HG03103 (cell line): ENCODE measurements around the gene FTH1.

ENCODE experiments used
- ATAC-seq: cut with Tn5 transposase; IDR thresholded peaks from one replicate; pipeline ENCODE4 v1.9.1; 2021; ENCODE audit warnings: low read depth; ENCODE audit not compliant: unreplicated experiment

The FTH1 gene

GRCh38 chr11:61918938-61919704, 48.3 kb downstream of the FTH1 start:
- ATAC-seq = no peak

GRCh38 chr11:61918251-61918937, 49.0 kb downstream of the FTH1 start:
- no peak for ATAC-seq

GRCh38 chr11:61917334-61918109, 49.9 kb downstream of the FTH1 start, which contains the start of gene RAB3IL1:
RAB3IL1 (minus strand) TSS chr11:61917566; CDS start chr11:61917367, 199 bp downstream.
- no peak for ATAC-seq

- no peak for ATAC-seq
Observed at GRCh38 chr11:61916737-61917333, 50.6 kb downstream of the FTH1 start.

DNA sequence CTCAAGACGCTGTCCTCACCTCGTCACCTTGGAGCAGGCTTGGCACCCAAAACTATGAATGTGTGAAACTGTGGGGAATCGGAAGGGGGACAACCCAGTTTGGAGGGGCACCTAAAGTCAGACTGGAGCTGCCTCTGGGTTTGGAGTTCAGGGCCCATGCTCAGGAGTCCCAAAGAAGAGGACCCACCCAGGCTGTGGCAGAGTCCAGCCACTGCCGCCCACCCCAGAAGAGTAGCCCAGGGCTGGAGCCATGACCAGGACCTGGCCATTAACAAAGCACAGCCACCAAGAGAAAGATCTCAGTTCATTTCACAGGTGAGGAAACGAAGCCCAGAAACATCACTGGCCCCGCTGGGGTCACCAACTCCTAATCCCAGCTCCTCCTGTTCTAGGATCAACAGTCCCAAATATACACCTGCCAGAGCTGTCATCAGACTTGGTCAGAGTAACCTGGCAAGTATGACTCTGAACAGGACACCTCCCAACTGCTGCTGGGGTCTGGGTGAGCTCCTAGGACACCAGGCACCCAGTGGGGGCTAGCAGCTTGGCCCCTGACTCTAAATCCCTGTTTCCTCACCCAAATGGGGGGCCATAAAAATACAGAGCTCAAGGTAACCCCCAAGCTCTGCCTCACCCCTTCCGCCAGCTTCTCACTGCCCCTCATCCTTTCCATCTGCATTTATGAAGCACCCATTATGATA, 52.8 kb downstream of the FTH1 start:
- no peak for ATAC-seq
